Measurements from ENCODE around the gene SLC16A1.

Gene SLC16A1

DNA sequence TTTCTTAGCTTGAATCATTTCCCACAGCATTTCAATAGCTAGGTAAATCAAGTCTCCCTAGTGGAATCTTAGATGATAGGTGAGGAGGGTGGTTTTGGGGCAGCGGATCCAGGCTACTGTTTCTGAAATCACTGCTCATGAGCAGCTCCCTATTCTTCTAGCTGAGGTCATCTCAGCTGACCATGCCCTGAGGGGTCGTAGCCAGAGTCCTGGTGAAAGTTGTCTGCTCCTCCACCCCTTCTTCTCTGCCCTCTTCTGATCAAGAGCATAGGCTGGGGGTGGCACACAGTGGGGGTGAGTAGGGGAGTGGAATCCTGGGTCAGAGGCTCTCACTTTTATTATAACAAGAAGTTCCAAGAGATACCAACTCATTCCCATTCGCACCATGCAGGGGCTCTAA lies 76.2 kb downstream of the SLC16A1 start:
- H3K9ac ChIP-seq (ENCODE audit: low read length) = no peak overlapping the region
- no peak overlapping the region for H4K8ac ChIP-seq (ENCODE audit: low read length)
- no peak overlapping the region for H2BK5ac ChIP-seq (ENCODE audit: low read depth, low read length, poor library complexity, severe bottlenecking)
- H3K9me3 ChIP-seq (ENCODE audit: control insufficient read depth, low read length) = no peaks in the 10 kb centered on the region
- 100% methylated on average over 1 of the region's 3 CpGs for WGBS
- no peaks in the 10 kb centered on the region for H3K36me3 ChIP-seq (ENCODE audit: control insufficient read depth in 1 of 2, insufficient read depth in 2 of 2, low read depth in 1 of 2, low read length in 2 of 2)
- no peak overlapping the region for H2BK12ac ChIP-seq (ENCODE audit: low read length in 2 of 2)
- H3K14ac ChIP-seq (ENCODE audit: low read length in 2 of 2) = no peak overlapping the region
- no peak overlapping the region for H2AFZ ChIP-seq (ENCODE audit: low read depth, low read length)
- H3K4ac ChIP-seq (ENCODE audit: low read depth in 1 of 2, low read length in 2 of 2) = no peak overlapping the region
- no peak overlapping the region for H3K23ac ChIP-seq (ENCODE audit: low read length in 2 of 2)
- H3K27me3 ChIP-seq (ENCODE audit: control insufficient read depth in 1 of 2, insufficient read depth in 1 of 2, low read length in 2 of 2) = no peaks in the 10 kb centered on the region
- no peak overlapping the region for H3K4me2 ChIP-seq (ENCODE audit: low read length, poor library complexity, severe bottlenecking)
- no peaks in the 10 kb centered on the region for H3K79me1 ChIP-seq (replicated peaks; ENCODE audit: low read length, poor library complexity, severe bottlenecking)
- no peak overlapping the region for H3K18ac ChIP-seq (ENCODE audit: low read depth in 1 of 2, low read length in 2 of 2)
- no peak for DNase-seq
- H3K27ac ChIP-seq (ENCODE audit: low read length, poor library complexity, severe bottlenecking) = no peak overlapping the region
- no peak overlapping the region for H2BK15ac ChIP-seq (ENCODE audit: low read depth, poor library complexity, severe bottlenecking)
- no peak overlapping the region for H3K4me3 ChIP-seq (ENCODE audit: insufficient read depth in 1 of 2, low read depth in 1 of 2, low read length in 2 of 2)
- no peak overlapping the region for H2AK5ac ChIP-seq (ENCODE audit: low read length, severe bottlenecking)
- H4K91ac ChIP-seq (ENCODE audit: low read length) = no peak overlapping the region
- no peak overlapping the region for H2BK120ac ChIP-seq (ENCODE audit: low read depth, low read length)
- no peaks in the 10 kb centered on the region for H3K4me1 ChIP-seq (ENCODE audit: control insufficient read depth, insufficient read depth, low read depth, low read length)

DNA sequence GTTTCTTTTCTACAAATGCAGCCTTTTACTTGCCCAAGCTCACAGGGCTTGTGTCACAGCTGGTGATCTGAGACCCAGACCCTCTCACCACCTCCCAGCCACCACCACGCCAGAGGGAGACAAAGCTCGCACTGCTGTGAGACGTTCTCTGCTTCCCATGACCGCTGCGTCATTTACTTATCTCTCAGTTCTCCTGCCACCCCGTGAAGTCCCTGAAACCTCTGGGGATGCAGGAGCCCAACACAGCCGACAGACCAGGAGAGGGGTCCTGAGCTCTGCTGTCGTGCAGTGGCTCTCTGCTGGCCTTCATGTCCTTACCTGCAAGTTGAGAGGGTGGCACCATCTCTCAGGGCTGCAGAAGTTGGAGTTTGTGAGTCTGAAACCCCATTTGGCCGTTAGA lies 77.7 kb downstream of the SLC16A1 start:
- H3K4me1 ChIP-seq (ENCODE audit: control insufficient read depth, insufficient read depth, low read depth, low read length) = no peaks in the 10 kb centered on the region
- no peak overlapping the region for H3K27ac ChIP-seq (ENCODE audit: low read length, poor library complexity, severe bottlenecking)
- H3K4ac ChIP-seq (ENCODE audit: low read depth in 1 of 2, low read length in 2 of 2) = no peak overlapping the region
- H3K27me3 ChIP-seq (ENCODE audit: control insufficient read depth in 1 of 2, insufficient read depth in 1 of 2, low read length in 2 of 2) = no peaks in the 10 kb centered on the region
- no peak overlapping the region for H2BK12ac ChIP-seq (ENCODE audit: low read length in 2 of 2)
- no peak overlapping the region for H3K4me3 ChIP-seq (ENCODE audit: insufficient read depth in 1 of 2, low read depth in 1 of 2, low read length in 2 of 2)
- no peak overlapping the region for H2AFZ ChIP-seq (ENCODE audit: low read depth, low read length)
- H3K36me3 ChIP-seq (ENCODE audit: control insufficient read depth in 1 of 2, insufficient read depth in 2 of 2, low read depth in 1 of 2, low read length in 2 of 2) = no peaks in the 10 kb centered on the region
- H2AK5ac ChIP-seq (ENCODE audit: low read length, severe bottlenecking) = no peak overlapping the region
- no peak overlapping the region for H3K23ac ChIP-seq (ENCODE audit: low read length in 2 of 2)
- H3K4me2 ChIP-seq (ENCODE audit: low read length, poor library complexity, severe bottlenecking) = no peak overlapping the region
- 49% methylated on average over 9 of the region's 9 CpGs for WGBS
- no peak overlapping the region for H2BK5ac ChIP-seq (ENCODE audit: low read depth, low read length, poor library complexity, severe bottlenecking)
- no peak overlapping the region for H2BK120ac ChIP-seq (ENCODE audit: low read depth, low read length)
- no peak overlapping the region for H3K18ac ChIP-seq (ENCODE audit: low read depth in 1 of 2, low read length in 2 of 2)
- H3K14ac ChIP-seq (ENCODE audit: low read length in 2 of 2) = no peak overlapping the region
- no peak overlapping the region for H4K91ac ChIP-seq (ENCODE audit: low read length)
- DNase-seq = peak; percentile 37
- H2BK15ac ChIP-seq (ENCODE audit: low read depth, poor library complexity, severe bottlenecking) = no peak overlapping the region
- no peak overlapping the region for H3K9ac ChIP-seq (ENCODE audit: low read length)
- no peaks in the 10 kb centered on the region for H3K79me1 ChIP-seq (replicated peaks; ENCODE audit: low read length, poor library complexity, severe bottlenecking)
- H4K8ac ChIP-seq (ENCODE audit: low read length) = no peak overlapping the region
- H3K9me3 ChIP-seq (ENCODE audit: control insufficient read depth, low read length) = no peaks in the 10 kb centered on the region

DNA sequence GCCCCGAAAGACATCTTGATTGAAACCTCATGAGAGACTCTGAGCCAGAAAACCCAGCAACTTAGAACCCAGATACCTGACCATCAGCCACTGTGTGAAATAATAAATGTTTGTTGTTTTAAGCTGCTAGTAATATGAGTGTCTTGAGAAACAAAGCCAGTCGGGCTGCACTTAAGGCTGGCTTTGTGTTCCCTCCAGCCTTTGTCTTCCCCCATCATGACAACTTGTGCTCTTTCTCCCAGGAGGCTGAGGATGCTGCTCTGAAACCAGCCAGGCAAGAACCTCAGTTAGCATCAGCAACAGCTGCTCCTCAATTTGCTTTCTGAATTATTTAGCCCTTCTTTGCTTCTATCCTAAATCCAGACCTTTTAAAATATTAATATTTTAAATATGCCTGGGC lies 78.2 kb downstream of the SLC16A1 start:
- H2BK12ac ChIP-seq (ENCODE audit: low read length in 2 of 2) = no peak overlapping the region
- no peaks in the 10 kb centered on the region for H3K36me3 ChIP-seq (ENCODE audit: control insufficient read depth in 1 of 2, insufficient read depth in 2 of 2, low read depth in 1 of 2, low read length in 2 of 2)
- H3K23ac ChIP-seq (ENCODE audit: low read length in 2 of 2) = no peak overlapping the region
- no peak overlapping the region for H3K18ac ChIP-seq (ENCODE audit: low read depth in 1 of 2, low read length in 2 of 2)
- H3K4me2 ChIP-seq (ENCODE audit: low read length, poor library complexity, severe bottlenecking) = no peak overlapping the region
- H3K4me1 ChIP-seq (ENCODE audit: control insufficient read depth, insufficient read depth, low read depth, low read length) = no peaks in the 10 kb centered on the region
- no peak overlapping the region for H3K14ac ChIP-seq (ENCODE audit: low read length in 2 of 2)
- no peak overlapping the region for H3K9ac ChIP-seq (ENCODE audit: low read length)
- no peaks in the 10 kb centered on the region for H3K9me3 ChIP-seq (ENCODE audit: control insufficient read depth, low read length)
- H2BK120ac ChIP-seq (ENCODE audit: low read depth, low read length) = no peak overlapping the region
- H3K4me3 ChIP-seq (ENCODE audit: insufficient read depth in 1 of 2, low read depth in 1 of 2, low read length in 2 of 2) = no peak overlapping the region
- H2AK5ac ChIP-seq (ENCODE audit: low read length, severe bottlenecking) = no peak overlapping the region
- no peaks in the 10 kb centered on the region for H3K27me3 ChIP-seq (ENCODE audit: control insufficient read depth in 1 of 2, insufficient read depth in 1 of 2, low read length in 2 of 2)
- H2BK15ac ChIP-seq (ENCODE audit: low read depth, poor library complexity, severe bottlenecking) = no peak overlapping the region
- WGBS = 46% methylated on average over 1 of the region's 2 CpGs
- no peak overlapping the region for H4K8ac ChIP-seq (ENCODE audit: low read length)
- no peaks in the 10 kb centered on the region for H3K79me1 ChIP-seq (replicated peaks; ENCODE audit: low read length, poor library complexity, severe bottlenecking)
- H2AFZ ChIP-seq (ENCODE audit: low read depth, low read length) = no peak overlapping the region
- no peak overlapping the region for H2BK5ac ChIP-seq (ENCODE audit: low read depth, low read length, poor library complexity, severe bottlenecking)
- H3K27ac ChIP-seq (ENCODE audit: low read length, poor library complexity, severe bottlenecking) = no peak overlapping the region
- DNase-seq = no peak
- no peak overlapping the region for H4K91ac ChIP-seq (ENCODE audit: low read length)
- no peak overlapping the region for H3K4ac ChIP-seq (ENCODE audit: low read depth in 1 of 2, low read length in 2 of 2)

- no peak overlapping the region for H2AFZ ChIP-seq (ENCODE audit: low read depth, low read length)
Observed at GRCh38 chr1:112876315-112876714, 79.7 kb downstream of the SLC16A1 start.

More at GRCh38 chr1:112876315-112876714, 79.7 kb downstream of the SLC16A1 start:
- Histone ChIP-seq H2BK15ac (ENCODE audit: low read depth, poor library complexity, severe bottlenecking) (no peak overlapping the region), H3K27ac (ENCODE audit: low read length, poor library complexity, severe bottlenecking) (no peak overlapping the region), H3K4me1 (ENCODE audit: control insufficient read depth, insufficient read depth, low read depth, low read length) (no peaks in the 10 kb centered on the region), H3K23ac (ENCODE audit: low read length in 2 of 2) (no peak overlapping the region), H4K8ac (ENCODE audit: low read length) (no peak overlapping the region), H3K14ac (ENCODE audit: low read length in 2 of 2) (no peak overlapping the region), H2BK12ac (ENCODE audit: low read length in 2 of 2) (no peak overlapping the region), H2AK5ac (ENCODE audit: low read length, severe bottlenecking) (no peak overlapping the region), H2BK5ac (ENCODE audit: low read depth, low read length, poor library complexity, severe bottlenecking) (no peak overlapping the region), H3K4me3 (ENCODE audit: insufficient read depth in 1 of 2, low read depth in 1 of 2, low read length in 2 of 2) (no peak overlapping the region), H3K9ac (ENCODE audit: low read length) (no peak overlapping the region), H3K4me2 (ENCODE audit: low read length, poor library complexity, severe bottlenecking) (no peak overlapping the region), H3K36me3 (ENCODE audit: control insufficient read depth in 1 of 2, insufficient read depth in 2 of 2, low read depth in 1 of 2, low read length in 2 of 2) (no peaks in the 10 kb centered on the region), H3K9me3 (ENCODE audit: control insufficient read depth, low read length) (no peaks in the 10 kb centered on the region), H3K4ac (ENCODE audit: low read depth in 1 of 2, low read length in 2 of 2) (no peak overlapping the region), H2BK120ac (ENCODE audit: low read depth, low read length) (no peak overlapping the region), H3K18ac (ENCODE audit: low read depth in 1 of 2, low read length in 2 of 2) (no peak overlapping the region), H4K91ac (ENCODE audit: low read length) (no peak overlapping the region), H3K27me3 (ENCODE audit: control insufficient read depth in 1 of 2, insufficient read depth in 1 of 2, low read length in 2 of 2) (no peaks in the 10 kb centered on the region), H3K79me1 (replicated peaks; ENCODE audit: low read length, poor library complexity, severe bottlenecking) (no peaks in the 10 kb centered on the region)
- no peak for DNase-seq
- WGBS = 75% methylated on average over 2 of the region's 2 CpGs
